Tibial nerve (tissue), 4 donors: ENCODE data around the gene PITPNM3. TPM values are rescaled to one million over a fixed set of nuclear protein-coding genes. Genes with fewer than 3 reads are reported as not detected.

Experiments
- DNase-seq, 2 donors: peaks; one replicate each; pipeline ENCODE4 v3.0.0-alpha.2; 2019; ENCODE audit warnings: low spot score in 2 of 2
- H3K27ac ChIP-seq, 4 donors: fragments of 200-600 bp; sonication (generic) in 3 of 4; one replicate each; pipeline ENCODE4 v1.5.1; 2017 to 2019; ENCODE audit warnings: mild to moderate bottlenecking in 1 of 4
- H3K27me3 ChIP-seq, 2 donors: fragments of 200-600 bp; sonication (generic) in 1 of 2; one replicate each; pipeline versions ENCODE4 v1.5.1 to v1.6.0; 2017 to 2019
- H3K36me3 ChIP-seq, 3 donors: fragments of 200-600 bp; sonication (generic); one replicate each; pipeline ENCODE4 v1.5.1; 2018 to 2019
- H3K4me1 ChIP-seq, 4 donors: fragments of 200-600 bp; sonication (generic) in 3 of 4; one replicate each; pipeline ENCODE4 v1.5.1; 2017 to 2019
- H3K4me3 ChIP-seq, 4 donors: fragments of 200-600 bp; sonication (generic) in 3 of 4; one replicate each; pipeline ENCODE4 v1.5.1; 2017 to 2019; ENCODE audit warnings: mild to moderate bottlenecking in 1 of 4, moderate library complexity in 1 of 4
- H3K9me3 ChIP-seq, 4 donors: fragments of 200-600 bp; sonication (generic) in 3 of 4; one replicate each; pipeline ENCODE4 v1.5.1; 2017 to 2019
- EP300 ChIP-seq, 2 donors: sonication (generic); formaldehyde crosslinking; IDR thresholded peaks; one replicate each; pipeline ENCODE4 v1.6.1; 2017; ENCODE audit warnings: antibody characterized with exemption in 2 of 2, mild to moderate bottlenecking in 1 of 2
- POLR2A ChIP-seq, 2 donors: fragments of 450-650 bp; IDR thresholded peaks; one replicate each; pipeline ENCODE4 v1.6.1; 2017; ENCODE audit warnings: antibody characterized with exemption in 2 of 2, mild to moderate bottlenecking in 2 of 2, moderate library complexity in 2 of 2
- whole genome bisulfite sequencing, 2 donors: methylation state at CpG; one replicate each; pipeline ENCODE4 v1.1.5; 2018; 5-methylcytosine and 5-hydroxymethylcytosine counted together
- total RNA-seq, 4 donors: library from RNA; depleted of rRNA; stranded (reverse); fragments of >200 nt; gene quantifications; one replicate each; pipeline ENCODE4 v1.1.0, GENCODE V29; 2016
- TF ChIP-seq, protein P1 (sequence below), 5 experiments: fragments of 200-600 bp in 3 of 5; fragments of 450-650 bp in 2 of 5; sonication (generic) in 3 of 5; IDR thresholded peaks; one replicate each; pipeline ENCODE4 v1.5.1; 2016 to 2019; ENCODE audit warnings: antibody characterized with exemption in 5 of 5, mild to moderate bottlenecking in 3 of 5, moderate library complexity in 2 of 5

PITPNM3 gene
- total RNA-seq, 4 donors from 2014 or later, result 0.90 to 5.2 (median 2.3) TPM

DNA sequence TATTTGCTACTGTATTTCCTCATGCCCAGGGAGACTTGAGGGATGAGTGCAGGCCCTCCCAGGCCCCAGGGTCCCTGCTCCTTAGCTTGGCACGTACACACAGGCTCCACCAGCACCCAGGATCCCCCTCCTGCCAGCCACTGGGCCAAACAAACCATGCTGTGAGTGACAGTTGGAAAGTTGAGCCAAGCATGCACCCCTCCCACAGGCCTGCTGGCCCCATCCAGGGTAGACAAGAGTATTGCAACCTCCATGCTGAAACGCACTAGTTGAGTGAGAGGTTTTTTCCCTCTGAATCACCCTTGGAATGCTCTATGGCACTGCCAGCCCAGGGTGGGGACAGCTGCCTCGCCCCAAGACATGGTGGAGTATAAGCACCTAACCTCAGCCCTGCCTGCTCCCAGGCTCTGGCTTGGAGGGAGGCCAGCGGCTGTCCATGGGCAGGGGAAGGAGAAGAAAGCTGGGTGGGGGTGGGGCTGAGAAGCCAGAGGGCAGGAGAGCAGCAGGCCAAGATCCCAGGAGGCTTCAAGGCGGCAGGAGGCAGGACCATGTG, 49.6 kb downstream of the PITPNM3 start:
- Histone ChIP-seq H3K36me3 (peaks cover 0 to 11% (median 0%) of the 10 kb centered on the region in 3 donors), H3K9me3 (no peaks in the 10 kb centered on the region), H3K4me3 (no peak overlapping the region), H3K4me1 (peaks cover 0 to 10% (median 0%) of the 10 kb centered on the region in 4 donors), H3K27me3 (no peaks in the 10 kb centered on the region), H3K27ac (no peak overlapping the region)
- TF ChIP-seq POLR2A (IDR thresholded peaks at IDR 0.05), result no peak
- no peak for TF ChIP-seq EP300 (IDR thresholded peaks at IDR 0.05)
- TF ChIP-seq, protein P1, sequence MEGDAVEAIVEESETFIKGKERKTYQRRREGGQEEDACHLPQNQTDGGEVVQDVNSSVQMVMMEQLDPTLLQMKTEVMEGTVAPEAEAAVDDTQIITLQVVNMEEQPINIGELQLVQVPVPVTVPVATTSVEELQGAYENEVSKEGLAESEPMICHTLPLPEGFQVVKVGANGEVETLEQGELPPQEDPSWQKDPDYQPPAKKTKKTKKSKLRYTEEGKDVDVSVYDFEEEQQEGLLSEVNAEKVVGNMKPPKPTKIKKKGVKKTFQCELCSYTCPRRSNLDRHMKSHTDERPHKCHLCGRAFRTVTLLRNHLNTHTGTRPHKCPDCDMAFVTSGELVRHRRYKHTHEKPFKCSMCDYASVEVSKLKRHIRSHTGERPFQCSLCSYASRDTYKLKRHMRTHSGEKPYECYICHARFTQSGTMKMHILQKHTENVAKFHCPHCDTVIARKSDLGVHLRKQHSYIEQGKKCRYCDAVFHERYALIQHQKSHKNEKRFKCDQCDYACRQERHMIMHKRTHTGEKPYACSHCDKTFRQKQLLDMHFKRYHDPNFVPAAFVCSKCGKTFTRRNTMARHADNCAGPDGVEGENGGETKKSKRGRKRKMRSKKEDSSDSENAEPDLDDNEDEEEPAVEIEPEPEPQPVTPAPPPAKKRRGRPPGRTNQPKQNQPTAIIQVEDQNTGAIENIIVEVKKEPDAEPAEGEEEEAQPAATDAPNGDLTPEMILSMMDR (IDR thresholded peaks at IDR 0.05), result no peak
- 53 to 62% methylated on average over 4 to 5 of the region's 5 CpGs for WGBS, 2 donors
- no peak for DNase-seq

DNA sequence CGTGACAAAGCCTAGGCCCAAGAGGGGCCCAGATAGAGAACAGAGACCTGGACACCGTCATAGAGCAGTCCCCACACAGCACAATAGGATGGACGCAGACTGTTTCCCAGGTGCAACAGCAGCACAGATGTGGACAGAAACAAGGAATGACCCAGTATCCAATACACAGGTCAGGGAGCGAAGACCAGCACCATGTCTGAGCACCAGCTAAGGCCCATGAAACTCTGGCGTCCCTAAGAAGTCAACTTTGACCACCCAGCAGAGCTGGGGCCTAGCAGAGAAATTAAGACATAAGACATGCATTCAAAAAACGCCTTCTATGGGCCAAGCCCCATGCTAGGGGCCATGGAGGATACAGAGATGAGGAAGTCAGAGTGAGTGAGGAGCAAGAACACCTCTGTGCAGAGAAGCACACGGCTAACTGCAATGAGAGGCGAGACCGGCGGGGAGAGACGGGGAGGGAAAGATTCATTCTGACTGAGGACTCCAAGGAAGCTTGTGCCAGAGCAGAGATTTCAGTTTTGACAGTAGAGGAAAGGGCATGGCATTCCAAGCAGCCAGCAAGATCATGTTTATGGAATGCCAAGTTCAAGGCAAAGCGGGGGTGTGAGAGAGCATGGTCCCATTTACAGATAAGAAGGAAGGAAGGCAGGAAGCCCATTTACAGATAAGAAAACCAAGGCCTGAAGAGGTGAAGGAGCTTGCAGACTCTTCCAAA, 50.8 kb downstream of the PITPNM3 start:
- peaks cover 0 to 10% (median 0%) of the 10 kb centered on the region in 4 donors for H3K4me1 ChIP-seq
- no peak for DNase-seq
- H3K4me3 ChIP-seq, result no peak overlapping the region
- 73 to 79% methylated on average over 12 of the region's 12 CpGs for WGBS, 2 donors
- H3K27ac ChIP-seq, result no peak overlapping the region
- H3K36me3 ChIP-seq, result peaks cover 0 to 11% (median 0%) of the 10 kb centered on the region in 3 donors
- H3K27me3 ChIP-seq, result no peaks in the 10 kb centered on the region
- TF ChIP-seq, protein P1 (IDR thresholded peaks at IDR 0.05), result no peak
- TF ChIP-seq EP300 (IDR thresholded peaks at IDR 0.05), result no peak
- no peak for TF ChIP-seq POLR2A (IDR thresholded peaks at IDR 0.05)
- H3K9me3 ChIP-seq, result no peaks in the 10 kb centered on the region

DNA sequence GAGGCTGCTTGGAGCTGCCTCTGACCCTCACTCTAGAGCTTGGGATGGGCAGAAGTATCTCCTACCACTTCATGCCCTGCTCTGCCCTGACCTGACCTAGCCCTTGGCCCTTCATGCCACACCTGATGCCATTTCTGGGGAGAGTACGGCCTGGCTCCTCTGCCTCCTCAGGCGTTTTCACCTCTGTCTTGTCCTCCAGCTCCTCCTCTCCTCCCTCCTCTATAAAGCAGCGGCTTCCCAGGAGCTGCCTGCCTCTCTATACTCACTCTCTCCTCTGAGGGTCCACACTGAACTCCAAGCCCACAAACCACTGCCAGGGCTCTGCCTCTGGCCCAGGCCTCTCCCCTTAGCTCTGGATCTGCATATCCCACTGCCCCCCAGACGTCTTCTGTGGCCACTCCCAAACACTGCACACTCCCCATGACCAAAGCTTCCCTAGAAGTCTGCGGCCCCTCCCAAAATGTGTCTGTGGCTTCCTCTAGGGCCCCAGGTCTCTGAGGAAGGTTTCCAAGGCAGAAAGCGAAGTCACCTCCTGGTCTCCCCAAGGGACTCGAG, 52.6 kb downstream of the PITPNM3 start:
- Histone ChIP-seq H3K9me3 (no peaks in the 10 kb centered on the region), H3K4me1 (peaks cover 0 to 7% (median 0%) of the 10 kb centered on the region in 4 donors), H3K27me3 (no peaks in the 10 kb centered on the region), H3K4me3 (no peak overlapping the region), H3K36me3 (peaks cover 0 to 11% (median 0%) of the 10 kb centered on the region in 3 donors), H3K27ac (no peak overlapping the region)
- no peak for DNase-seq
- WGBS, 2 donors, result 75 to 85% methylated on average over 7 of the region's 7 CpGs
- TF ChIP-seq, protein P1 (IDR thresholded peaks at IDR 0.05), result no peak
- TF ChIP-seq POLR2A (IDR thresholded peaks at IDR 0.05) (no peak), EP300 (IDR thresholded peaks at IDR 0.05) (no peak)

DNA sequence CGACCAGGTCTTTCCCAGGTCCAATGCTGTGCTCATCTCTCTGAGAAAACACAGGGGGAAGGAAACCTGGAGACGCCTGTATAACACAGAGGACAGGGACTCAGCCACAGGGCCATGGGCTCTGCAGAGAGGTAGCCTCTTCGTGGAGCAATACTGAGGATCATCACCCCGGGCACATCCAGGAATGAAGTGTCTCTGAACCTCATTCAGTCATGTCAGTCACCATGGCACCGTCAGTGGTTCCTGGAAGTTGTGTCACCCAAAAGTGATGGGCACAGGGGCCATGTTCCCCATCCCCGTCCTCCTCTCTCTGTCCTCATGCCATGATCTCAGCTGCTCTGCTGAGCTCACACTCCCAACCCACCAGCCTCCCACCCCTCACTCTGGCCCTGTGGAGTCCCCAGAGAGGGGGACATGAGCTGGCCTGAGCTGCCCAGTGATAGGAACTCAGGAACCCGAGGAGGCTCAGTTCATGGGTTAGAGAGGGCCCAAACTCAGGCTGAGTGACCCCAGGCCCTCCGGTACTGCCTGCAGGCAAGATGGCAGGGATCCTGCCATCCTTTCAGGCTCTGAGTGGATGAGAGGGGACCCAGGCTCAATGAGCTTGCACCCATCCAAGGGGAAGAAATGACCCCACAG, 53.4 kb downstream of the PITPNM3 start:
- peaks cover 0 to 11% (median 0%) of the 10 kb centered on the region in 3 donors for H3K36me3 ChIP-seq
- no peaks in the 10 kb centered on the region for H3K27me3 ChIP-seq
- no peak overlapping the region for H3K27ac ChIP-seq
- 84 to 93% methylated on average over 8 of the region's 8 CpGs for WGBS, 2 donors
- peaks cover 0 to 5% (median 0%) of the 10 kb centered on the region in 4 donors for H3K4me1 ChIP-seq
- TF ChIP-seq POLR2A (IDR thresholded peaks at IDR 0.05) (no peak), EP300 (IDR thresholded peaks at IDR 0.05) (no peak)
- TF ChIP-seq, protein P1 (IDR thresholded peaks at IDR 0.05), result no peak
- no peaks in the 10 kb centered on the region for H3K9me3 ChIP-seq
- H3K4me3 ChIP-seq, result no peak overlapping the region
- no peak for DNase-seq
